ENCODE measurements around the gene NFIX.

The NFIX gene

DNA sequence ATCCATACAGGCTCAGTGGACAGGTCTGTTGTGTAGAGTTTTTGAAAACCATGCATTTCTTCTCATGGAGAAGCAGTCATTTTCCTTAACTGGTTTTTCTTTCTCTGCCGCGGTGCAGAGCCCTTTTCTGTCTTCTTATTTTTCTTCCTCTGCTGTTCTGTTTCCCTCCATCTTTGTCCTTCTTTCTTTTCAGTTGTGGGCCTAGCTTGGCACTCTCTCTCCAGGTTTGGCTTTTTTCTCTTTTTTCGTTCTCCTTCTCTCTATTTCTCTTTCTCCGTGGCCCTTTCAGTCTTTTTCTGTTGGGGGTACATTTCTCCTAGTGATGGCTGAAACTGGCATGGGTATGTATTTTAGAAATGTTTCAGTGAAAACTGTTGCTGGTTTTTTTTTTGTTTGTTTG, 24.1 kb downstream of the NFIX start:
- no peak for DNase-seq (ENCODE audit: low read depth in 1 of 2, low spot score in 1 of 2)

DNA sequence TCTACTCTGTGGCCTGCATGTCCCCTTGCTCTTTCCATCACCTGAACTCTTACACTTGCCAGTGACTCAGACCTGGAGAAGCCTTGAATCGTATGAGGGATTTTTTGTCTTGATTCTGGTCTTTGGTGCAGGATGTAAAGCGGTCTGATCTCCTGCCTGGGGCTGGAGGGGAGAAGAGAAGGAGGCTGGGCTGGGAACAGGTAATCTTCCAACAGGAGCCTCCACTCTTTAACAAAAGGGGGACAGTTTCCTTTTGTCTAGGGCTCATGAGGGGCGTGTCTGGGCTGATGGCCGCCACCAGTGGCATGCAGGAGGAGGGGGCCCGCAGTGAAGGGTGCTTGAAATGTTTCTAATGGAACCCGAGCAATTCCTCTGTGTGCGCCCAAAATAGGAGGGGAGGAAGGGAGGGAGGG, 24.7 kb downstream of the NFIX start:
- no peak for DNase-seq (ENCODE audit: low read depth in 1 of 2, low spot score in 1 of 2)

DNA sequence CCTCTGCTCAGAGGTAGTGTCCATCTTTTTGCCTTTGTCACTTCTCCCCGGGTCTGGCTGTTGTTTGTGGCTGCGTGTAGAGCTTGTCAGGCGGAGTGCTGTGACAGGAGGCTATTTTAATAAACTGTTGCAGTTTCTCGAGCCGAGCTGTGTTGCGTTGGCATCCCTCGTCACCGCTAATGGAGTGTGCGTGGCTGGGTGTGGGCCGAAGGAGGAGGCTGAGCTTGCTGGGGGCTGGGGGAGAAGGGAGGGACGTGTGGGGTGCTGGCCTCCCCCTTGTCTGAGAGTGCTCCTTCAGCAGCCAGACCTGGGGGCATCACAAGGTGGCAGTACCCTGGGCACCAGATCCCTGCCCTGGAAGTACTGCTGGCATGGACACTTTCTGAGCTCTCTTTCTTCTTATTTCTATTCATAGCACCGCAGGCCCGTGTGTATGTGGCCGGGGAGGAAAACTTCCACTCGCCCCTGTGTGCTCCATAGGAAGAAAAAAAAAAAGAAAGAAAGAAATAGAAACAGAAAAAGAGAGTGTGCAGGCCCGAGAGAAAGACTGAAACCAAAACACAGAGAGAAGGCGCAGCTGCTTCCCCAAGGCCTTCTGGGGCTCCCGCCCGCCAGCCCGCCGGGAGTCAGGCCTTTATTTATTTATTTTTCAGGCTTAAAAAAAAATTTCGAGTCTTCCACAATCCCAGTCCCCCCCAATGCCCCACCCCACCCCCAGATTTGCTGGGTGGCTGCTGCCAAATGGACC, 27.0 kb downstream of the NFIX start:
- no peak for DNase-seq (ENCODE audit: low read depth in 1 of 2, low spot score in 1 of 2)

DNA sequence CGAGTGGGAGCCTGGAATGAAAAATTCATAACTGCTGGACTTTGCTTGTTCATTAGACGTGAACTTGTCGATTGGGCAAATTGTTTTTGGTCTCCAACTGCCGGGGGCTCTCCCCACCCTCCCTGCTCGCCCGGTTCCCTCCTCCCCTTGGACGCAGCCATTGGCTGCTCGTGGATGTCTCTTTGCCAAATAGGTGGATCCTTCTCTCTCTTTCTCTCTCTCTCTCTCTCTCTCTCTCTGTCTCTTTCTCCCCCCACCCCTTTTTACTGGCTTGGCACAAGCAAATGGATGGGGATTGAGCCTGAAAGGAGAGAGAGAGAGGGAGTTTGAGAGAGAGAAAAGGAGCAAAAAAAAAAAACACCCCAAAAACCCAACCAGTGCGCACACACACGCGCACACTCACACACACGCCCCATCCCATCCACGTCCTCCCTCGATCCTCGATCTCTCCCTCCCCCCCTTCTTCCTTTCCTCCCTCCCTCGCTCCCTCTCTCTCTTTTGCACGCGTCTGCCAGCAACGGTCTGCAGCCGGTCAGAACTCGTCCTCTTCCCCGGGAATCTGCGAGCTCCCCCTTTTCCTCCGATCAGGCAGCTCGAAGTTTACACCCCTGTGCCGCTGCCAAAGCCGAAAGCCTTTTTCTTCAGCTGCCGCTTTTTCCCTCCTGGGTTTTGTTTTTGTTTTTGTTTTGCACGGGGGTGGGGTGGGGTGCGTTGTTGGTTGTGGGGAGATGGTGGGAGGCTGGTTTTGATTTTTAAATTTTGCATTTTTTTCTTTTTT, 27.8 kb downstream of the NFIX start:
- DNase-seq (ENCODE audit: low read depth in 1 of 2, low spot score in 1 of 2), result no peak

DNA sequence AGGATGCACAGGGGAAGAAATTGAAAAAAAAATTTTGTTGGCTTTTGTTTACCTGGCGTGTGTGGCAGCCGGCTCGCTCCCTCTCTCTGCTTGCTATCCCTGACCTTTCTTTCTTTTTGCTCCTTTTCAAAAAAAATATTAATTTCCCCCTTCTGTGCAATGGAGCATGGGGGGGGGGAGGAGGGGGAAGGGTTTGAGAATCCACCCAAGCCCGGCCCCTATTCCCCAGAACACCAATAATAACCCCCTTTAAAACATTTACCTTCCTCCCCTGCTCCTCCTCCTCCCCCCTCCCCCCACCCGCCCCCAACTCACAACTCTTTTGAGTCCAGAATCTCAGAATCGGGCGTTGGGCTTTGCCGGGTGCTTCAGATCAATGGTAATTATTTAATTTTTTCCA, 28.4 kb downstream of the NFIX start:
- no peak for DNase-seq (ENCODE audit: low read depth in 1 of 2, low spot score in 1 of 2)

DNA sequence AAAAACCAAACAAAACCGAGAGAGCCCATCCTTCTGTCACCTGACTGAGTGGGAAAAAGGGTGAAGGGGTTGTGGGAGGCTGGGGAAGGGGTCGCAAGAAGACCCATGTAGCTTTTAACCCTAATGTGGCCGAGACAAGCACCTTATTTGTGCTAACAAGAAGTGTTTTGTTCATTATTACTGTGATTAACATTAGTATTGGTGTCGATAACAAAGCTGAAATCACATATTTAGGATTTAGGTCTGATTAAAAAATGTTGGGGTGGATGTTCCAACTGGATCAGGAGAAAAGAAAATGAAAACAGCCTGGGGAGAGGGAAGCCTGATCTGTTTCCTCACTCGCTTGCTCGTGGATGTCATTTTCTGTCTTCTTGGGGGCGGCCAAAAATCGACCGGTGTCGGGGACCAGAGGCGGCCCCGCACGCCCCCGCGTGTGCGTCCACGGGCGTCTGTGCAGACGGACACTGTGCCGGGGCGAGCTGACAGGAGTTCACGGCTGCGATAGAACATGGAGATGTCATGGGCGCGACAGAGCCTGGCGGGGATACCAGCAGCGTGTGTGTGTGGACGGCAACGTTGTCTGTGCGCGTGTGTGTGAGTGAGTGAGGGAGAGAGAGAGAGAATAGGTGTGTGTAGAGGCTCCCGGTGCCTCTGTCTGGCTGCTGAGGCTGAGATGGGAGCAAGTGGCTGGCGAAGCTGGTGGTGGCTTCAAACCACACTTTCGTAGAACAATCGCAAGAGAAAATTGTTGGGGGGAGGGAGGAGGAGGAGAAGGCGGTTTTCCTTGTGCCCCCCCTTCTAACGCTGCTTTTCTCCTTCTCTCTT, 29.1 kb downstream of the NFIX start:
- DNase-seq (ENCODE audit: low read depth in 1 of 2, low spot score in 1 of 2), result no peak

DNA sequence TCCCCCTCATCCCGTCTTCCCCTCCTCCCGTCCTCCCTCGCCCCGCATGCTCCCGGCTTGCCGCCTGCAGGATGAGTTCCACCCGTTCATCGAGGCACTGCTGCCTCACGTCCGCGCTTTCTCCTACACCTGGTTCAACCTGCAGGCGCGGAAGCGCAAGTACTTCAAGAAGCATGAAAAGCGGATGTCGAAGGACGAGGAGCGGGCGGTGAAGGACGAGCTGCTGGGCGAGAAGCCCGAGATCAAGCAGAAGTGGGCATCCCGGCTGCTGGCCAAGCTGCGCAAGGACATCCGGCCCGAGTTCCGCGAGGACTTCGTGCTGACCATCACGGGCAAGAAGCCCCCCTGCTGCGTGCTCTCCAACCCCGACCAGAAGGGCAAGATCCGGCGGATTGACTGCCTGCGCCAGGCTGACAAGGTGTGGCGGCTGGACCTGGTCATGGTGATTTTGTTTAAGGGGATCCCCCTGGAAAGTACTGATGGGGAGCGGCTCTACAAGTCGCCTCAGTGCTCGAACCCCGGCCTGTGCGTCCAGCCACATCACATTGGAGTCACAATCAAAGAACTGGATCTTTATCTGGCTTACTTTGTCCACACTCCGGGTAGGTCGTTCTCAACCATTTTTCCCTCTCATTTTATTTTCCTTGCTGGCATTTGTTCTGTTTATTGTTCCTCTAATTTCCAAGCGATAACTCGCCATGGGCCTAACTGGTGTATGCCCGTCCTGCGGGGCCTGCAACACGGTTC, 29.8 kb downstream of the NFIX start:
- no peak for DNase-seq (ENCODE audit: low read depth in 1 of 2, low spot score in 1 of 2)

DNA sequence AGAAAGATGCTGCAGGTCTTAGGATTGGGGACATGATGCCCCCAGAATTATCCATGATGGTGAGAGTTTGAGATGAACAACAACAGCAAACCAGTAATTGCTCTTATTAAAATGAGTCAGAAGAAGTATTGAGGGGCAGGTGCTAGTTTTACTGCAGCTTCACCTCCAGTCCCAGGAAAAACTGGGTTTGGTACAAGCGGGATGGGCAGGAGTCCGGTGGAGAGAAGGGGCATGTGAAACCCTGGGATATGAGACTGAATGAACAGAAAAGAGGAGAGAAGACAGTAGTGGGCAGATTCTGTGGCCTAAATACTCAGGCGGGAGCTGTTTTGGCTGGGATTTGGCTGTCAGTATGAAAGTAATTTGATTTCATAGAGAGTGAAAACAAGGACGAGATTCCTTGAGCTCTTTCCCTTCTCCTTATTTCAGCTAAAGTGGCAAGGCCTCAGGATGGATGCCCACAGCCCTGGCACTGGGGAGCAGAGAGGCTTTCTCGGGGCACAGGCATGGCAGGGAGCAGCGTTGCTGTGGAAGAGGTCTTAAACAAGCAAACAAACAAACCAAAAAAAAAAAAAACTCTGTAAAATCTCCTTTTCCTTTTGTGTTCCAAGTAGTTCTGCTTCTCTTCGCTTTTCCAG, 30.7 kb downstream of the NFIX start:
- no peak for DNase-seq (ENCODE audit: low read depth in 1 of 2, low spot score in 1 of 2)

DNA sequence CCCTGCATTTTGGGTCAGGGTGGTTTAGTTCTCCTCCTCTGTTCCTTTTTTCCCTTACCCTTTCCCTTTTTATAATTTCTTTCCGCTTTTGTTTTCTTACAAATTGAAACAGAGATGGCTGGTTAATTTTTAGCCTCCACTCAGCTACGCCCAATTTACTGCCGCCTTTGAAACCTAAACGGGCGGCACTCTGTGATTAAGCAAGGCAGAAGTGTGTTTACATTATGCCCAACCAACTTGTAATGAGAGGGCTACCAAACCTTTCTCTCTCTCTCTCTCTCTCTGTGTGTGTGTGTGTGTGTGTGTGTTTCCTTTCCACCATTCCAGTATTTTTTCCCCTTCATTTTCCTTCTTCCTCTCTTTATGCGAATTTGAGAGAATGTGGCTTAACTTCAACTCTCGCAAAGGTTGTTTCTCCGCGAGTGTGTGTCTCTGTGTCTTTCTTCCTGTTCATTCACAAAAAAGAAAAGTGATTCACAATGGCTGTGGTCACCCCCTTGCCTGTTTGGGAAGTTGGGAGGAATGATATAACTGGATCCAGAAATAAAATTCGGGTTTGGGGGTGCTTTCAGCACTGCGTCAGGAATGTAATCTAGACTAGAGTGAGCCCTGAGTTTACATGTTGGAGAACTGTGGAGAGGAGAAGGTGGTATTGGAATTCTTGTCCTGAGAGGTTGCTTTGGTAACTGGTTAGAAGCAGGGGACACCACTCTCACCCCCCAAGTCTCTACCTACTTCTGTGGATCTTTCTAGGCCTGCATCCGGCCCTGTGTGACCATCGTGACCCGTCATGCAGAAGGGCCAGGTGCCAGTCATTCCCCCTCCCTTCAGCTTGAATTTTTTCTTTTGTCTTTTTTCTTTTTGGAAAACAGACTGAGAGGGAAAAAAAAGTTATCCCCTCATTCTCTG, 31.4 kb downstream of the NFIX start:
- no peak for DNase-seq (ENCODE audit: low read depth in 1 of 2, low spot score in 1 of 2)

DNA sequence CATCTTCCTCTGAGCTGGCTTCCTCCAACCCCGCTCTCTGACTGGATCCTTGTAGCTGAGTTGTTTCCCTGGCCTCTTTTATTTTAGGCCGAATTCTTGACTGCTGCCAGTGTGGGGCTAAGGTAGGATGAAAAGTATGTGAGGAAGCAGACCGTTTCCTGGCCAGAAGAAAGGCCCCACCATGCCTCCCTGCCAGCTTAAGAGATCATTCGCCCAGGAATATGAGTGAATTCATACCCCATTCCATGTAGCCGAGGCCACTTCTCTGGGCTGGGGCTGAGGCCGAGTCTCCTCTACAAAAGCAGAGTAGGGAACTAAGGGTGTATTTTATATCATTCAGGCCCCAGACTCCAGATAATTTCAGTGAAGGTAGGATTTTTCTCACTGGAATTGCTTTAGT, 32.3 kb downstream of the NFIX start:
- DNase-seq (ENCODE audit: low read depth in 1 of 2, low spot score in 1 of 2), result no peak

DNA sequence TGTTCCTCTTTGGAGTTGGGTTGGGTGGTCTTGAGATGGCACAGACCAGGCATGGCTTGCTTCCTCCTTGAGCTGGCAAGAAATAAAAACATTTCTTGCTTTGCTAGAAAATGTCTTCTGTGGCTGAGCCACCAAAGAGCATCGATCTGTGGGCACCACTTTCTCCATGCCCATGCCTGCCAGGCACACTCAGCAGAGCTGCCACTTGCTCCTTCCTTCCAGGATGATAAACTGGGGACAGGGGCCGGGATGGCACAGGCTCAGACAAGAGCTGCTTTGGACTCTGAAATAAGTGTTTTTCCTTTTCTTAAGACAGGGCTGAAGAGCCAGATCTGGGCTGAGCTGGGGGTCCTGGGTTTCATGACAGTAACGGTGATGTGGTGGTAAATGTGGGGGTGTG, 32.8 kb downstream of the NFIX start:
- no peak for DNase-seq (ENCODE audit: low read depth in 1 of 2, low spot score in 1 of 2)

DNA sequence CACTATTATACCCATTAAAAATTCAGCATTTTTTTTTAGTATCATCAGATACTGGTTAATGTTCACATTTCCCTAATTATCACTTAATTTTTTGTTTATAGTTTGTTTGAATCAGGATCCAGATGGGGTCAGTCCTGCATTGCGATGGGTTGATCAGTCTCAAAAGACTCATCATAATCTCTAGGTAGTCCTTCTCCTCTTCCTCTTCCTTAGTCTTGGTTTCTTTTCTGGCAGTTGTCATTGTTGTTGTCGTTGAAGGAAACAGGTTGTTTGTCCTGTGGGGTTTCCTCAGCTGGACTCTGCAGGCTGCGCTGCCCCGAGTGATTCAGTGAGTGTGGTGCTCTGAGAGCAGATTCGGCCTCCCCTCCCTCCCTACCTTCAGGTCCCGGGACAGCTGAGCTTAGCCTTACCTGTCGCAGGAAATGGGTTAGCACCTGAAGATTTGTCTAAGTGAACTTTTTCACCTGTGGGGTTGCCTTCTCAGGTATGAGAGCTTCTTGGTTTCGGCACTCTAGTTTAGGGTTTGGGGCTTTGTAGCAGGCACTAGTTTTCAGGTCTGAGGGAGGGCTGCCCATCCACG, 34.1 kb downstream of the NFIX start:
- DNase-seq (ENCODE audit: low read depth in 1 of 2, low spot score in 1 of 2), result no peak

DNA sequence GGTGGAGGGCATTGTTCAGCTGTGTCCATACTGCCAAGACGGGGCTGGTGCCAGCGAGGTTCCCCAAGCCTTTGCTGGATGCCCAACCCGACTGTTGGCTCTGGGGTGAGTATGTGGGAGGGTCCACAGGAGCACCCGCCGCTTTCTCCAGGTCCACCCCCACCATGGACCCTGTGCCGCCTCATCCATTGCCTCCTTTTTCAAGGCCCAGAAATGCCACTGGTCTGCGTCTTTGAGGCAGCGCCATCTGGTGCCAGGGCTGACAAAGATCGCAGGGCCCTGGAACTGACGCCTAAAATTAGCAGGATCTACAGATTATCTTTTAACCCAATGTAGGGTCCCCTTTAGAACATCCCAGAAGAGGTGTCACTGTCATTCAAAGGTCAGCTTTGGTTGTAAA, 34.6 kb downstream of the NFIX start:
- no peak for DNase-seq (ENCODE audit: low read depth in 1 of 2, low spot score in 1 of 2)

DNA sequence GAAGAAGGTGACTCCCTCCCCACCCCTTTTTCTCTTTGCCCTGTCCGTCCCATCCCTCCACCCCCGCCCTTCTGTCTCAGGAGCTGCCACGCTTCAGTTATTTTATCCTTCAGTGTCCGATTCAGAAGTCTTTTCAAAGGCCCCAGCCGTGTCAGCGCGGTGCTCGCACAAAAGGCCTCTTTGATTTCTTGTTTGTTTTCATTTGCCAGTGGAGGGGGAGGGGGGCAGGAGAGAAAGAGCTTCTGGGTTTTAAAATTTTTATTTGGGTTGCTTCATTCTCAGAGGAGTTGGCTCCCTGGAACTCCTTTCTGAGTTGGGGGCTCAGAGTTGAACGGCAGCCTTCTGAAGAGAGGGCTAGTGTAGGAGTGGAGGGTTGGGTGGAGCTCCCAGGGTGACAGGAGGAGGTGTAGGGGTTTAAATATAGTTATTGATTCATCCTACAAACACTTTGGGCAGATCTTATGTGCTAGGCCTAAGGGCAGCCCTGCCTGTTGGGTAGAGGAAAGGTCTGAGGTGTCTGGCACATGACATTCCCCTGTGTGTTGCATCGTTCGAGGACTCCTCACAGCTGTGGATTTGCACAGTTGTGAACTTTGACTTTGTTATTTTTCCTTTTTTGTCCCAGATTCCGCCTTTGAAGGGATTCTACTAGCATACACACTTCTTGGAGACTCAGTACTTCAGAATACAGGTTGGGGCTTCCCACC, 36.8 kb downstream of the NFIX start:
- DNase-seq (ENCODE audit: low read depth in 1 of 2, low spot score in 1 of 2), result no peak

DNA sequence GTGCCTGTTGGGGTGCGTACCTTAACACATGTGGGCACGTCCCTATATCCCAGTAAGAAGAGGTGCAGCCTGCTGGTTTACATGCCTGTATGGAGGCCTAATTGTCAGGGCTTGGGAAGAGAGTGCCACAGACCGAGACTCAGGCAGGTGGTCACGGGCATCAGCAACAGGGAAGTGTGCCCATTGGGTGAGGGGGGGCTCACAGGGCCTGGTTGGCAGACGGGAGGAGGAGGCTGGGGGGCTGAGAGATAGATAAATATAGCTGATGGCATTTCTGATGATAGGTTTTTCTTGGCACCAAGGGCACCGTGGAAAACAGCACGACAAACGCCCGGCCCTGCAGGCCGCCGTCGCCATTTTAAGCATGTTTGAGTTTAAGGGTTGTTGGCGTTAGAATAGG, 37.6 kb downstream of the NFIX start:
- no peak for DNase-seq (ENCODE audit: low read depth in 1 of 2, low spot score in 1 of 2)

DNA sequence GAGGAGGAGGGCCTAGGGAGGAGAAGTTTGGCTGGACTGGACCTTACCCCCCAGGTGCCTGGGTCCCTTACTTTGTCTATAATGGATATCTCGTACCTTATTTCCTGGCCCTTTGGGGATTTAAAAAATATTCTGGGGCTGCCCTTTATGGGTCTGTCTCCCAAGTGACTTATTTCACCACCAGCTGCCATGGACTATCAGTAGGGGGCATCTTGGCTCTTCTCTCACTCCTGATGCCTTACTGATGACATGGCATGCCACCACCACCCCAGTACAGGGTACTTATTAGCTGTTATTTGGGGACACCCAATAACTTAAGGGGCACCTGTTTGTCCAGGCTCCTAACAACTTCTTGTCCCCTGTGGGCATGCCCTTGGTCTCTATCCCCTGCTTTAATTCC, 38.0 kb downstream of the NFIX start:
- DNase-seq (ENCODE audit: low read depth in 1 of 2, low spot score in 1 of 2), result no peak

DNA sequence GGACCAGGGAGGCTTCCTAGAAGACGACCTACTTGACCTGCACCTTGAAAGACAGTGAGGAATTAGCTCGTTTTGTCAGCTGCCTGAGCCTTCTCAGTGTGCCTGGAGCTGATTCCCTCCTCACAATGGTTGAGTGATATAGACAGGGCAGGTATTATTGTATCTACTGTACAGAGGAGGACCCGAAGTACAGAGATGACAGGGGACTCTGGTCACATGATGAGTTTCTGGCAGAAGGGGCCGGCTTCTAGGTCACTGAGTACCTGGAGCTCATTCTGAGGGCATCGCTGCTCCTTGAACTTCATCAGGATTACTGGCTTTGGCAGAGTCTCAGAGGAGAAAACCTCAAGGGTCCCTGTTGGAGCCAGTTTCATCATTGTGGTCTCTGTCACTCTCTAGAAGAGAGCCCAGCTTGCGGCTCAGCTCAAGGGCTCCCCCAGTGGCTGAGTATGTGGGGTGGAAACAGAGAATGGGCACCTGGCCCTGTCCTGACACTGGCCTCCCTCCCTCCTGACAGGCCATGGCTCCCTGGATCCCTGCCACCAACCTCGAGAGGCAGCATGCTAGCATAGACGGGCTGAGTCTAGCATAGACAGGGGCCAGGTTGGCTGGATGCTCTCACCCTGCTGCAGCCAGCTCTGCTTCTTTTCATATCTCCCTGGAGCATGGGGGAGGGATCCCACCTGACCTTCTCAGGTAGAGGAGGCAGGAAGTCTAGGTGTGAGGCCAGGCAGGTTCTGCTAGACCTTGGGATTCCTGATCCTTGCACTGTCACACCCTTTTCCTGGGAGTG, 38.7 kb downstream of the NFIX start:
- no peak for DNase-seq (ENCODE audit: low read depth in 1 of 2, low spot score in 1 of 2)

DNA sequence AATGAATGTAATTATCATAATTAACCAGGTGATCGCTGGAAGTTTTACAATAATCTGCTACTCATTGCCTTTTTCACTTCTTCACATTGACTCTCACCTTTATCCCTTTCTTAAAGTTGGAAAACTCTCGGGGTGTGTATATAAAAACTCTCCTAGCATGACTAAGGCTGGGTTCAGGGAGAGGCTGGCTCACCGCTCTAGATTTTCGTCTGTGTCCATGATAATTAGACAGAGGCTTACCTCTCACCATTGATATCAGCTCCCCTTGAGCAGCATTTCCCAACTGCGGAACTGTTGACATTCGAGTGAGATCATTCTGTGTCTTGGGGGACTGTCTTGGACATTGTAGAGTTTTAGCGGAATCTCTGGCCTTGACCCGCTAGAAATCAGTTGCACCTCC, 39.4 kb downstream of the NFIX start:
- no peak for DNase-seq (ENCODE audit: low read depth in 1 of 2, low spot score in 1 of 2)

Measured in stimulated activated CD4-positive, alpha-beta T cell treated with anti-CD3 and anti-CD28 coated beads, Interleukin-15, amount 100 ng/mL, for 1 hour (primary cell).